ENCODE measurements around the gene KCTD4.

DNA sequence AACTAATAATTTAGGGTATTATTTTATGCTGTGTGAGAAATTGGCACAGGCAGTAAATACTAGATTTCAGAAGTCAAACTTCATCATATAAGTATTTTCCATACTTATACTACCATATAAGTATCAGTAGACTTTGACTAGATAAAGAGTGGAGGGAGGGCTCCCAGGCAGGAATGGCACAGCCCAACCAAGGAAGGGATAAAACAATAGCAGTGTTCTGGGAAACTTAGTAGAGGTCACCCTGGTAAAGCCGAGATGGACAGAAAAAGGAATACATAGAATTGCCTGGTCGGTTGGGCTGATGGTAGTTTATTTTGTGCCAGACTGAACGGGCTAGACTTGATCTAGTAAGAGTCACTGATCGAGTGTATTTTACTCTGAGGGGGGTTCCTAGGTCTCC is 19.6 kb upstream of the KCTD4 start:
- TF ChIP-seq REST (IDR thresholded peaks at IDR 0.05; ENCODE audit: insufficient read depth in 1 of 2, low read depth in 2 of 2, low read length in 2 of 2) = no peak
- TF ChIP-seq TAF1 (IDR thresholded peaks at IDR 0.05; ENCODE audit: borderline replicate concordance, insufficient read depth, low read length) = no peak
- no peak for TF ChIP-seq POLR2AphosphoS5 (IDR thresholded peaks at IDR 0.05; ENCODE audit: low read depth, low read length)
- no peak for TF ChIP-seq SIN3A (IDR thresholded peaks at IDR 0.05; ENCODE audit: borderline replicate concordance, insufficient read depth, low read length)
- TF ChIP-seq FOXP2 (optimal IDR thresholded peaks at IDR 0.05; ENCODE audit: borderline replicate concordance, extremely low read depth, extremely low read length, insufficient read depth) = no peak
